GM19395 (cell line): ENCODE measurements around the gene NDUFAF3.

Experiments
- ATAC-seq: cut with Tn5 transposase; IDR thresholded peaks from one replicate; pipeline ENCODE4 v1.9.1; 2021; ENCODE audit warnings: mild to moderate bottlenecking, moderate library complexity; ENCODE audit not compliant: unreplicated experiment

The NDUFAF3 gene

GRCh38 chr3:49017971-49018706 is 3.8 kb upstream of the NDUFAF3 start, which contains the start of gene DALRD3:
Gene DALRD3, minus strand, starts transcription at chr3:49018580. Its CDS starts 16 bp downstream, at chr3:49018564.
- no peak for ATAC-seq

DNA sequence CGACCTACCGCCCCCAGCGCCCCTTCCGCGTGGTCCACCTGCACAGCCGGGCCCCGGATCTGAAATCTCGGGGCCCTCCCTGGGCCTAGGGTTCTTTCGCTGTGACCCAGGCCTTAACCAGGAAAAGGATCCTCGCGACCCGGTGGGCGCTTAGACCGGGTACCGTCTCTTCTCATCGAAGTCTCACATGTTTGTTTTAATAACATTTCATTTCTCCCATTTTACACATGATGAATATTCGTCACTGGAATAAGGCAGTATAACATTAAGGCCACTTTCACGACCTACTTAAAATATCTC is 3.3 kb upstream of the NDUFAF3 start:
- ATAC-seq: no peak

DNA sequence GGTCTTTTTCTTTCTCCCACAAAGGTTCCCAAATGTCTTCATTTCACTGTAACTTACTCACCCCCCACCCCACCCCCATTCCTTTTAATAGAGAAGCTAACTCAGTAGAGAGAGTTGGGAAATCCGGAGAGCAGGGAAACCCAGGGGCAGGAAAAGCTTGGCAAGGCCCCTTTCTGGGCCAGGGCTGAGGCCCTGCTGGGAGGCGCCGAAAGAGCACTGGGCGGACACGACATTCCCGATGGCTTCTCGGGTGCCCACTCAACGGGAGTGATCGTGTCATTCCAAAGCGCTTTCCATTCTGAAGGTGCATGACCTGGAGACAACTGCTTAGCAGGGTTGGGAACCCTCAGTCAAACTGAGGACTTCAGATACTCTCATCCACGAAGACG is 2.0 kb upstream of the NDUFAF3 start:
- ATAC-seq: no peak

GRCh38 chr3:49020330-49021212 is 1.4 kb upstream of the NDUFAF3 start:
- peak; percentile 2 for ATAC-seq

- ATAC-seq: peak; percentile 58
Measured at GRCh38 chr3:49021213-49021812, 608 bp upstream of the NDUFAF3 start.

- ATAC-seq: no peak
Measured at GRCh38 chr3:49022688-49023171, 809 bp downstream of the NDUFAF3 start.

GRCh38 chr3:49023775-49024174 is 1.9 kb downstream of the NDUFAF3 start:
- no peak for ATAC-seq

- no peak for ATAC-seq
Measured at GRCh38 chr3:49024449-49024848, 2.5 kb downstream of the NDUFAF3 start.

DNA sequence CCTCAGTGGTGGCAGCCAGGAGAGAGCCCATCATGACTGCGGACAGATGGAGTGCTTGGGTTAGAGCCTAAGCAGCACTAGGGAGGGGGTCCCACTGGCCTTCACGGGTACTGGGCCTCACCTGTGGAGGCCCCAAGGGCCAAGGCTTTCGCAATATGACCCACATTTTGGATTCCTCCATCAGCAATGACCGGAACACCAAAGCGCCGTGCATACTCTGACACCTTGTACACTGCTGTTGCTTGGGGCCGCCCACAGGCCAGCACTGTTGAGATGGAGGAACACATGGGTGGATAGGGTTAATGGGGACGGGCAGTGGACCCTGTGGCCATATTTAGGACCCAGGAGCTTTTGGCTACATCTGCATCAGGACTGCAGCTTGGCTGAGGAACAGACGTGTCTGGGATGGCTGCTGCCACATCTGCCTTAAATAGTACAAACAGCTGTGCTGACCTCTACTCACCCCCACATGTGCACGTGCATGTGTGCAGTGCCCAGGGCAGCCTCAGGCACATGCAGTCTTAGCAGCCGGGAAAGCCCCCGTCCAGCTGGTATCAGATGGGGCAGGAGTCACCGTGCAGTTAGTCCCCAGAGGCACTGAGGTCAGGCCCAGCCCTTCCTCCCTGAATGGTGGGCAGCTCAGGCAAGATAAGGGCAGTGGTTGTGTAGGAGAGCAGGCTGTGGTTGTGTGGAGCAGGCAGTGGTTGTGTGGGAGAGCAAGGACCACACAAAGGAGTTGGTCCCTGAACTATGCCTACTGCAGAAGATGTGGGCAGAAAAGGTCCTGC is 3.3 kb downstream of the NDUFAF3 start:
- no peak for ATAC-seq

GRCh38 chr3:49025793-49026520 is 4.0 kb downstream of the NDUFAF3 start:
- no peak for ATAC-seq

GRCh38 chr3:49026536-49026935 is 4.6 kb downstream of the NDUFAF3 start:
- no peak for ATAC-seq

GRCh38 chr3:49027634-49028033 is 5.7 kb downstream of the NDUFAF3 start:
- ATAC-seq: no peak

- ATAC-seq: no peak
Measured at GRCh38 chr3:49028298-49028672, 6.4 kb downstream of the NDUFAF3 start.

GRCh38 chr3:49028673-49029562 is 7.0 kb downstream of the NDUFAF3 start, which contains the start of gene IMPDH2:
Gene IMPDH2, minus strand, starts transcription at chr3:49029398. Its CDS starts 48 bp downstream, at chr3:49029350.
- peak; percentile 94 for ATAC-seq

- ATAC-seq: no peak
Measured at GRCh38 chr3:49029563-49029884, 7.6 kb downstream of the NDUFAF3 start.

DNA sequence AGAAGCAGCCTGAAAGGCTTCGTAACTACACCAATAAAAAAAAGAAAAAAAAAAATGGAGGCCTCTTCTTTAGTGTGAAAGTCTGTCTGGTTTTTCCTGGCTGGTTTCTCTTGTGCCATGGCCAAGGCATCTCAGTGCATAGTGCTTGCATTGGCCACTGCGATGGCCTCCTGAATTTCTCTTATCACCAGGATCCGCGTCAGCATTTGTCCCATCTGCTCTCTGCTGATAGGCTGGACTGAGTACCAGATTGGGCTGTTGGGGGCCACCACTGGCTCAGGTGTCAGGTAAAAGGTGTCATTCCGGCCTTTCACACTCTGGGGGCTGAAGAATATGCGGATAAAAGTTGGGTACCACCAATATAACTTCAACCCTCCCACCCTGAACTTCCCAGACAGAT is 8.4 kb downstream of the NDUFAF3 start:
- no peak for ATAC-seq

DNA sequence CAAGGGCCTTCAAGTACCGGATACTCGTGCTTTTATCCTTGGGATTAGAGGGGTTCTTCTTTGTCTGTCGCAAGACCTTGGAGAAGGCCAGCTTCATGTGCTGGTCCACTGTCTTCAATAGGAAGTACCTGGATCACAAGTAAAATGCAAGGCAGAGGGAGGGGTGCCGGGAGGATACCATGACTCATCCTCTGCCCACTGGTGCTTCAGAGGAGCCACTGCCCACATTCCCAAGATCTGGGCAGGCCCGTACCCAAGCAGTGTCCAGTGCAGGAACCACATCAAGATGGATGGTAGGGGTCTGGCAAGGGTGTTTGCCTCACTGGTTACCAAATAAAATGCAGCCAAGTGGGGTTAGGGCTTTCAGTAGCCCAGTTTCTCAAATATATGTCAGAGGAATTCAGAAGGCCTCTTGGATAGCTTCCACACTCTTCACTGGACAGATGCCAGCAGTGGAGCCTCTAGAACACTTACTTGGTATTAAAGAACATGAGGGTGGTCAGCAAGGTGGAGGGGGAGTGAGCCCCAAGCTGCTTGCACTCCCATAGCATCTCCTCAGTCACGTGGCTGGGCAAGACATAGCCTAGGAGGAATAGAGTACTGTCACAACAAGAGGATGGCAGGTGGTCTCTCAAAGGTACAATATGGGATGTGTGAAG is 10.9 kb downstream of the NDUFAF3 start:
- ATAC-seq: no peak

DNA sequence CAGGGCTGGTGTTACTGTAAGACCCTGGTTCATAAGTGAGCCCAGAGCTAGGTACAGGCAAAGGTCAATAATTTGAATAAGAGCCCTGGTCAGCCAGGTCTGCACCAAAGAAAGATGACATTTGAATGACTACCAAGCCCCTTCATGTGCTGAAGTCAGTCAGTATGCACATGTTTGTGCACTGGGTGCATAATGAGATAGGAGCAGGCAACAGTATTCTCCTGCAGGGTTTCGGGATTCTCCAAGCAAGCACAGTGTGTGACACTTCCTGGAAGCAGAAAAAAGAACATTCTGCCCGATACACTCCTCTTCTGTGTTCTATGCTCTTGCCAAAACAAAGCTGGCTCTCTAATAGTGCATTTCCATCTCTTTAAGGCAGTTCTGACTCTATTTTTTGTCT is 12.7 kb downstream of the NDUFAF3 start:
- no peak for ATAC-seq

GRCh38 chr3:49035281-49035680 is 13.4 kb downstream of the NDUFAF3 start:
- no peak for ATAC-seq
